HEK293 (cell line): ENCODE measurements around the gene THAP4.

Experiments
- ZFP3 ChIP-seq: fragments of 450-650 bp; formaldehyde crosslinking; IDR thresholded peaks from 2 replicates; pipeline ENCODE4 v1.5.1; 2016; ENCODE audit warnings: low read depth, missing biosample characterization, missing genetic modification characterization
- TF ChIP-seq, protein P1 (sequence below): fragments of 450-650 bp; formaldehyde crosslinking; IDR thresholded peaks from 2 replicates; pipeline ENCODE4 v1.5.1; 2016; ENCODE audit warnings: missing biosample characterization, missing genetic modification characterization

DNA sequence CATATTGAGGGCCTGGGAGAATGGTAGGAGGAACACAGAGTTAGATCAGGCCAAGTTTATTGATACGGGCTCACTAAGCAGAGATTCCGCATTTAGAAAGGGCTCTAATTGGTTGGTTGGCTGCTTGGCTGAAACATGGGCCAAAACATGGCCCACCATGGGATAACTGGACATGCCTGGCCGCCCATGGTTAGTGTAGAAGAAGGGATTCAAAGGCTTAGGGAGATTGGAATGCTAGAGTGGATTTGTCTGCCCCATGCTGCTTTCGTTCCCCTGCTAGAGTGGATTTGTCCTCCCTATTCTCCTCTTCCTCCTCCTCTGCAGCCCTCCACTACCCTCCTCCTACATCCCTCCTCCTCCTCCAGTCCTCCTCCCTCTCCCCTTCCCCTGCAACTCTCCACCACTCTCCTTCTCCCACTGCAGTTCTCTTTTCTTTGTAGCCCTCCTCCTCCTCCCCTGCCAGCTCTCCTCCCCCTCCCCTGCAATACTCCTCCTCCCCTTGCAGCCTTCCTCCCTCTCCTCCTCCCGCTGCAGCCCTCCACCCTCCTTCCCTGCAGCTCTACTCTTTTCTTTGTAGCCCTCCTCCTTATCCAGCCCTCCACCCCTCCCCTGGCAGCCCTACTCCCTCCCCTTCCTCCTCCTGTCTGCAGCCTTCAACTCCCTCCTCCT, 61.2 kb downstream of the THAP4 start:
- TF ChIP-seq, protein P1, sequence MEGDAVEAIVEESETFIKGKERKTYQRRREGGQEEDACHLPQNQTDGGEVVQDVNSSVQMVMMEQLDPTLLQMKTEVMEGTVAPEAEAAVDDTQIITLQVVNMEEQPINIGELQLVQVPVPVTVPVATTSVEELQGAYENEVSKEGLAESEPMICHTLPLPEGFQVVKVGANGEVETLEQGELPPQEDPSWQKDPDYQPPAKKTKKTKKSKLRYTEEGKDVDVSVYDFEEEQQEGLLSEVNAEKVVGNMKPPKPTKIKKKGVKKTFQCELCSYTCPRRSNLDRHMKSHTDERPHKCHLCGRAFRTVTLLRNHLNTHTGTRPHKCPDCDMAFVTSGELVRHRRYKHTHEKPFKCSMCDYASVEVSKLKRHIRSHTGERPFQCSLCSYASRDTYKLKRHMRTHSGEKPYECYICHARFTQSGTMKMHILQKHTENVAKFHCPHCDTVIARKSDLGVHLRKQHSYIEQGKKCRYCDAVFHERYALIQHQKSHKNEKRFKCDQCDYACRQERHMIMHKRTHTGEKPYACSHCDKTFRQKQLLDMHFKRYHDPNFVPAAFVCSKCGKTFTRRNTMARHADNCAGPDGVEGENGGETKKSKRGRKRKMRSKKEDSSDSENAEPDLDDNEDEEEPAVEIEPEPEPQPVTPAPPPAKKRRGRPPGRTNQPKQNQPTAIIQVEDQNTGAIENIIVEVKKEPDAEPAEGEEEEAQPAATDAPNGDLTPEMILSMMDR (tag by site-specific recombination): no peak
- no peak for TF ChIP-seq ZFP3 (tag by site-specific recombination)
